HL-60 (cell line): Measurements from ENCODE around the gene PTPRN2.

Source experiments
- DNase-seq, 2 experiments: peaks; one replicate each; pipeline ENCODE4 v3.0.0-alpha.2; 2010 to 2020; ENCODE audit warnings: low read depth in 1 of 2, low spot score in 1 of 2
- H3K27ac ChIP-seq: fragments of 250-450 bp; sonication (Bioruptor Pico); replicated peaks from 2 replicates; pipeline ENCODE4 v1.5.1; 2020; ENCODE audit warnings: mild to moderate bottlenecking, moderate library complexity
- H3K27me3 ChIP-seq: fragments of 250-450 bp; sonication (Bioruptor Pico); 2 replicates; pipeline ENCODE4 v1.5.1; 2021; ENCODE audit warnings: mild to moderate bottlenecking, moderate library complexity; ENCODE audit not compliant: insufficient read depth, poor library complexity, severe bottlenecking
- H3K4me3 ChIP-seq: replicated peaks from 2 replicates; pipeline ENCODE4 v1.5.1; 2011; ENCODE audit warnings: mild to moderate bottlenecking, control low read depth, low read length; ENCODE audit not compliant: insufficient read depth
- CTCF ChIP-seq: IDR thresholded peaks from one replicate; pipeline ENCODE4 v1.5.1; 2011; ENCODE audit warnings: low read length, control low read depth, inconsistent platforms; ENCODE audit not compliant: insufficient read depth
- GABPA ChIP-seq: IDR thresholded peaks from 2 replicates; pipeline ENCODE4 v1.6.1; 2012; ENCODE audit warnings: low read depth
- POLR2AphosphoS5 ChIP-seq: IDR thresholded peaks from 2 replicates; pipeline ENCODE4 v1.6.1; 2012; ENCODE audit warnings: low read depth
- REST ChIP-seq: IDR thresholded peaks from 2 replicates; pipeline ENCODE4 v1.6.1; 2012; ENCODE audit warnings: low read depth; ENCODE audit not compliant: insufficient replicate concordance
- SPI1 ChIP-seq: IDR thresholded peaks from 2 replicates; pipeline ENCODE4 v1.6.1; 2012; ENCODE audit warnings: low read depth, mild to moderate bottlenecking, borderline replicate concordance

PTPRN2 gene

GRCh38 chr7:157954901-157955300 lies 632.7 kb downstream of the PTPRN2 start:
- H3K27ac ChIP-seq, result no peak overlapping the region
- H3K4me3 ChIP-seq, result no peak overlapping the region
- no peak for DNase-seq
- H3K27me3 ChIP-seq, result no peaks in the 10 kb centered on the region
- no peak for TF ChIP-seq POLR2AphosphoS5
- no peak for TF ChIP-seq SPI1
- no peak for TF ChIP-seq GABPA
- no peak for TF ChIP-seq CTCF
- no peak for TF ChIP-seq REST

GRCh38 chr7:157952841-157953645 lies 634.6 kb downstream of the PTPRN2 start:
- Histone ChIP-seq H3K27ac (no peak overlapping the region), H3K4me3 (no peak overlapping the region), H3K27me3 (no peaks in the 10 kb centered on the region)
- DNase-seq, result no peak
- TF ChIP-seq POLR2AphosphoS5 (no peak), GABPA (no peak), SPI1 (no peak), REST (no peak), CTCF (no peak)

- Histone ChIP-seq H3K27me3 (no peaks in the 10 kb centered on the region), H3K27ac (no peak overlapping the region)
- TF ChIP-seq REST (no peak), CTCF (no peak), GABPA (no peak), SPI1 (no peak), POLR2AphosphoS5 (no peak)
These were observed 635.5 kb downstream of the PTPRN2 start for GRCh38 chr7:157952050-157952667.

More at GRCh38 chr7:157952050-157952667, 635.5 kb downstream of the PTPRN2 start:
- DNase-seq, result no peak
- H3K4me3 ChIP-seq, result no peak overlapping the region
